CD4-positive, alpha-beta T cell (primary cell): ENCODE results near the gene CCBE1. TPM values are rescaled to one million over a fixed set of nuclear protein-coding genes. Genes with fewer than 3 reads are reported as not detected.

Experiments
- ATAC-seq: fragments of 200-7000 bp; cut with Tn5 transposase; one replicate; pipeline ENCODE4 v1.10.0; 2022; ENCODE audit warnings: mild to moderate bottlenecking; ENCODE audit not compliant: poor library complexity
- CTCF ChIA-PET: fragments of 350-600 bp; sonication (Branson Sonifier 250); formaldehyde crosslinking; loops from one replicate; lab custom pipeline; 2021; ENCODE audit warnings: antibody characterized with exemption, inconsistent platforms; lab: Charles Lee
- POLR2A ChIA-PET: fragments of 350-600 bp; sonication (Branson Sonifier 250); formaldehyde crosslinking; loops from one replicate; lab custom pipeline; 2021; ENCODE audit warnings: antibody characterized with exemption, inconsistent platforms; lab: Charles Lee
- DNase-seq, 14 experiments: peaks; one replicate each; pipeline ENCODE4 v3.0.0-alpha.2; 2013 to 2020; ENCODE audit warnings: mixed read lengths in 2 of 14
- H3K27ac ChIP-seq, 2 donors: one replicate each; pipeline versions ENCODE4 v1.5.1 to v1.7.0; 2013; ENCODE audit warnings: low read length in 2 of 2, low read depth in 1 of 2, mild to moderate bottlenecking in 1 of 2
- H3K27me3 ChIP-seq, 2 experiments: 1 replicate in 1 of 2; 2 replicates in 1 of 2; pipeline versions ENCODE4 v1.6.1 to v1.7.0; 2013; ENCODE audit warnings: low read length in 2 of 2, control low read depth in 1 of 2, mild to moderate bottlenecking in 1 of 2, moderate library complexity in 1 of 2; ENCODE audit not compliant: insufficient read depth in 2 of 2, control insufficient read depth in 1 of 2
- H3K36me3 ChIP-seq: one replicate; pipeline ENCODE4 v1.6.1; 2013; ENCODE audit warnings: low read length, control low read depth; ENCODE audit not compliant: insufficient read depth
- H3K4me1 ChIP-seq: one replicate; pipeline ENCODE4 v1.6.1; 2013; ENCODE audit warnings: low read length, control low read depth; ENCODE audit not compliant: insufficient read depth
- H3K4me3 ChIP-seq: one replicate; pipeline ENCODE4 v1.5.1; 2013; ENCODE audit warnings: mild to moderate bottlenecking, low read length, moderate library complexity
- H3K9me3 ChIP-seq, 2 experiments: 1 replicate in 1 of 2; 2 replicates in 1 of 2; pipeline versions ENCODE4 v1.6.1 to v1.7.0; 2013; ENCODE audit warnings: low read length in 2 of 2, mild to moderate bottlenecking in 2 of 2, control low read depth in 1 of 2, moderate library complexity in 1 of 2; ENCODE audit not compliant: control insufficient read depth in 1 of 2, insufficient read depth in 1 of 2
- H3K27ac Mint-ChIP-seq: one replicate; pipeline ENCODE4 v1.8.0; 2020; ENCODE audit warnings: mixed read lengths
- H3K27me3 Mint-ChIP-seq: one replicate; pipeline ENCODE4 v1.8.0; 2021; ENCODE audit warnings: mixed read lengths
- H3K36me3 Mint-ChIP-seq: one replicate; pipeline ENCODE4 v1.8.0; 2021; ENCODE audit warnings: low read depth, mixed read lengths
- H3K4me1 Mint-ChIP-seq: one replicate; pipeline ENCODE4 v1.8.0; 2021; ENCODE audit warnings: low read depth, mixed read lengths
- H3K4me3 Mint-ChIP-seq: one replicate; pipeline ENCODE4 v1.8.0; 2020; ENCODE audit warnings: mild to moderate bottlenecking, mixed read lengths
- H3K9me3 Mint-ChIP-seq: one replicate; pipeline ENCODE4 v1.8.0; 2020; ENCODE audit warnings: mixed read lengths
- CTCF ChIP-seq: fragments of 200-600 bp; IDR thresholded peaks from one replicate; pipeline ENCODE4 v1.8.0; 2022; ENCODE audit warnings: antibody characterized with exemption, mild to moderate bottlenecking
- intact Hi-C, 2 experiments: fragments of 100-400 bp; cut with DNase I in 1 of 2; cut with micrococcal nuclease in 1 of 2; formaldehyde crosslinking; loops; one replicate each; pipeline versions ENCODE4 v1.15.1 to v1.9.0; 2023 to 2025; cut with DNase I, micrococcal nuclease
- total RNA-seq, 174 experiments: library from RNA in 2 of 174; stranded (reverse) in 2 of 174; gene quantifications; one replicate each; pipeline ENCODE4 v1.2.3 and lab custom pipeline; 2021 to 2026

Gene CCBE1
- total RNA-seq, 2 experiments from 2014 or later = not detected

GRCh38 chr18:59674903-59675270 is 22.3 kb downstream of the CCBE1 start:
- no peaks in the 10 kb centered on the region for H3K4me1 ChIP-seq
- ChIA-PET CTCF (no interaction called here), POLR2A (no interaction called here)
- no peaks in the 10 kb centered on the region for H3K36me3 Mint-ChIP-seq
- H3K27ac Mint-ChIP-seq = no peak overlapping the region
- no peaks in the 10 kb centered on the region for H3K4me1 Mint-ChIP-seq
- DNase-seq (no peak), ATAC-seq (no peak)
- no peak overlapping the region for H3K27ac ChIP-seq
- no peaks in the 10 kb centered on the region for H3K36me3 ChIP-seq
- no peaks in the 10 kb centered on the region for H3K27me3 ChIP-seq
- TF ChIP-seq CTCF = no peak
- no peaks in the 10 kb centered on the region for H3K9me3 ChIP-seq
- intact Hi-C loops = no loop called here
- no peak overlapping the region for H3K4me3 Mint-ChIP-seq
- H3K9me3 Mint-ChIP-seq = no peaks in the 10 kb centered on the region
- H3K4me3 ChIP-seq = no peak overlapping the region
- H3K27me3 Mint-ChIP-seq = no peaks in the 10 kb centered on the region

GRCh38 chr18:59674186-59674902 is 22.9 kb downstream of the CCBE1 start:
- no peak overlapping the region for H3K4me3 Mint-ChIP-seq
- Histone ChIP-seq H3K27me3 (no peaks in the 10 kb centered on the region), H3K4me3 (no peak overlapping the region), H3K9me3 (no peaks in the 10 kb centered on the region), H3K27ac (no peak overlapping the region), H3K36me3 (no peaks in the 10 kb centered on the region), H3K4me1 (no peaks in the 10 kb centered on the region)
- DNase-seq (no peak), ATAC-seq (no peak)
- H3K4me1 Mint-ChIP-seq = no peaks in the 10 kb centered on the region
- TF ChIP-seq CTCF = no peak
- intact Hi-C loops = no loop called here
- no peaks in the 10 kb centered on the region for H3K36me3 Mint-ChIP-seq
- ChIA-PET CTCF (no interaction called here), POLR2A (no interaction called here)
- no peak overlapping the region for H3K27ac Mint-ChIP-seq
- H3K27me3 Mint-ChIP-seq = no peaks in the 10 kb centered on the region
- H3K9me3 Mint-ChIP-seq = no peaks in the 10 kb centered on the region

GRCh38 chr18:59672235-59672711 is 24.9 kb downstream of the CCBE1 start:
- Mint-ChIP-seq H3K9me3 (no peaks in the 10 kb centered on the region), H3K27me3 (no peaks in the 10 kb centered on the region), H3K4me1 (no peaks in the 10 kb centered on the region), H3K27ac (no peak overlapping the region), H3K36me3 (no peaks in the 10 kb centered on the region), H3K4me3 (no peak overlapping the region)
- POLR2A ChIA-PET = no interaction called here
- Histone ChIP-seq H3K27me3 (no peaks in the 10 kb centered on the region), H3K9me3 (no peaks in the 10 kb centered on the region), H3K4me1 (no peaks in the 10 kb centered on the region), H3K4me3 (no peak overlapping the region), H3K36me3 (no peaks in the 10 kb centered on the region), H3K27ac (no peak overlapping the region)
- CTCF ChIA-PET = no interaction called here
- ATAC-seq = no peak
- no peak for DNase-seq
- no peak for TF ChIP-seq CTCF
- intact Hi-C loops = no loop called here
